Activated CD8-positive, alpha-beta memory T cell treated with anti-CD3 and anti-CD28 coated beads for 24 hours (primary cell): ENCODE measurements around the gene SELENOO.

Experiments
- DNase-seq: peaks from one replicate; pipeline ENCODE4 v3.0.0-alpha.2; 2020

SELENOO gene

DNA sequence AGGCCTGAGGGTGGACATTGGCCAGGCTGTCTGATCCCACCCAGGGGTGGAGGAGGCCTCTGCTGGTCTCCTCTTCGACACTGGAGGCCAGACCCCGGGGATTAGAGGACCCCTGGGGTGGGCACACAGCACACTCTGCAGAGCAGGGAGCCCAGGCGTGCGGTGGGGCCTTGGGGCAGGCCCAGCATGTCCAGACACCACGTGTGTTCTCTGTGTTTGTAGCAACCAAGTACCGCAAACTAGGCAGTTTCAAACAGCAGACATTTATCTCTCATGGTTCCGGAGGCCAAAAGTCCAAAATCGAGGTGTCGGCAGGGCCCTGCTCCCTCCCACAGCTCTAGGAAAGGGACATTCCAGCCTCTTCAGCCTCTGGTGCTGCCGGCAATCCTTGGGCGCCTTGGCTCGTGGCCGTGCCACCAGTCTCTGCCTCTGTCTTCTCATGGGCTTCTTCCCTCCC is 28.8 kb upstream of the SELENOO start:
- no peak for DNase-seq

DNA sequence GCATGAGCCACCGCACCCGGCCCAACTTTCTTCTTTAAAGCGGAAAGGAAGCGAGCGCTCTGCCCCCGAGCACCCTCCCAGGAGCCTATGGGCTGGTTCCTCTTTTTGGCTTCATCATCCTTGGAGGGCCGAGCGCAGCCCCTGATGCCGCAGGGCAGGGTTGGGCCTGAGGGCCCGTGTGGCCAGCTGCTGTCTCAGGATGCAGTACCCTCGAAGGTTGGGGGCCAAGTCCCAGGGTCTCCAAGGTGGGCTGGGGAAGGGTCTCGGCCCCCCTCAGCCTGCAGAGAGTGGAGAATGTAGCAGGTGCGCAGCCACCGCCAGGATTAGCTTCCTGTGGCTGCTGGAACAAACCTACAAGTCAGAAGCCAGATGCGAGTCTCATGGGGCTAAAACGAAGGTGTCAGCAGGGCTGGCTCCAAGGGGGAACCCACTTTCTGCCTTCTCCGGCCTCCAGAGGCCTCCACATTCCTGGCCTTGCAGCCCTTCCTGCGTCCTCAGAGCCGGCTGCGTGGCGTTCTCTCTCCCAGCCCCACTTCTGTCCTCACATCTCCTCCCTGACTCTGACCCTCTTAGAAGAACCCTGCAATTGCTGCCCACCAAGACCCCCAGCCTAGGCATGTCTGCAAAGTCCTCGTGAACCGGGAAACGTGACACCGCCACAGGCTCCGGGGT is 27.4 kb upstream of the SELENOO start:
- DNase-seq: no peak

DNA sequence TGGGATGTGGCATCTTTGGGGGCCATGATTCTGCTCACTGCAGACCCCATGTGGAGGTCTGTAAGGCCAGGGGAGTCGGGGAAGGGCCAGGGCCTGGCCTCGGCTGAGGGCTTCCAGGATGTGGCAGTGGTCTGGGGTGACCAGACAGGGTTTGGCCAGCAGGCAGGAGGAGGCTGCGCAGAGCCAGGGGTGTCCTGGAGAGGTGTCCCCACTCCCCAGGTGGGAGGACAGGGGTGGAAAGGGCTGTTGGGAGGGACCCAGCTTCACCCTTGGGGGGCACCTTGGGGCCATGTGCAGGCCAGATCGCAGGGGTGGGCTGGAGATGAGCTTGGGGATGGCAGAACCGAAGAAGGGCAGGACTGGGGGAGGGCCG is 26.8 kb upstream of the SELENOO start:
- no peak for DNase-seq

DNA sequence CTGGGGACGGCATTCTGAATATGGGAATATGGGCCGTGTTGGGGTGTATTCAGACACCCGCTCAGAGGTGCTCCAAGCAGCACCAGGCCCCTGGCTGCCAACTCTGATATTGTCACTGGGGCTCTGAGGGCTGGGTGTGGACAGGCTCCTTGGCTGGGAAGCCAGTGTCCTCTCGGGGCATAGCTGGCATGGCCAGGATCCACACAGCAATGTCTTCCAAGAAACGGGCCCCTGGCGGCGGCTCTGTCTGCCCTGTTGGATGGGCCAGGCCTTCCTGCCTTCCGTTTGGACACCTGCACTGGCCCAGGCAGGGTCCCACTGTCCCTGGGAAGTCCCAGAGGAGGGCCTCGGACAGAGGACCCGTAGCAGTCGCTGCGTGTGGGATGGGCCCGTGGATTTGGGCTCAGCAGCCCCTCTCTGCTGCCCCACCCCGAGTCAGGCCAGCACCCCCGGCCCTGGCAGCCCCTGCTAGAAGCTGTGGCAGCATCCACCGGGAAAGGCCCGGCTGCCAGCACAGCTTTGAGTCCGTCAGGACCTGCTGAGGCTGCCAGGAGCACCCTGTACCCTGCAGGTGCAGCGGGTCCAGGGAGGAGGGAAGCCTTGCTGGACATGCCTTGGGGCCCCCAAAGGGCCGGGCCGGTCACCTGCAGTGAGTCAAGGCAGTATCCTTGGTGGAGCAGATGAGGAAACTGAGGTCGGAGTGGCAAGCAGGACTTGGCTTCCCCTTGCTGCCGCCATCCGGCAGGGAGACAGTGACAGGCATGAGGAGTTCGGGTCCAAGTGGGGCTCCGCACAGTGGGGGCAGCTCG is 26.2 kb upstream of the SELENOO start:
- DNase-seq: no peak

DNA sequence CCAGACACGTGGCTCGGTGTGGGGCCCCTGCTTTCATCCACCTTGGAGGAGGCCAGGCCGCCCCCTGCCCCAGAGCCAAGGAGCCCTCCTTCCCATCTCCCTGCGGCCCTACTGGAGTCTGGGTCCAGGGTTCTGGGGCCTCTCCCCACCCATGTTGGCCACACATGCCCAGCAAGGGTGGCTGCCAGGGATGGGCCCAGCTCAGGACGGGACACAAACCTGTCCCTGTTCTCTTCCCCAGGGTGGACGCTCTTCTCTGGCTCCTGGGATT is 25.7 kb upstream of the SELENOO start:
- no peak for DNase-seq

DNA sequence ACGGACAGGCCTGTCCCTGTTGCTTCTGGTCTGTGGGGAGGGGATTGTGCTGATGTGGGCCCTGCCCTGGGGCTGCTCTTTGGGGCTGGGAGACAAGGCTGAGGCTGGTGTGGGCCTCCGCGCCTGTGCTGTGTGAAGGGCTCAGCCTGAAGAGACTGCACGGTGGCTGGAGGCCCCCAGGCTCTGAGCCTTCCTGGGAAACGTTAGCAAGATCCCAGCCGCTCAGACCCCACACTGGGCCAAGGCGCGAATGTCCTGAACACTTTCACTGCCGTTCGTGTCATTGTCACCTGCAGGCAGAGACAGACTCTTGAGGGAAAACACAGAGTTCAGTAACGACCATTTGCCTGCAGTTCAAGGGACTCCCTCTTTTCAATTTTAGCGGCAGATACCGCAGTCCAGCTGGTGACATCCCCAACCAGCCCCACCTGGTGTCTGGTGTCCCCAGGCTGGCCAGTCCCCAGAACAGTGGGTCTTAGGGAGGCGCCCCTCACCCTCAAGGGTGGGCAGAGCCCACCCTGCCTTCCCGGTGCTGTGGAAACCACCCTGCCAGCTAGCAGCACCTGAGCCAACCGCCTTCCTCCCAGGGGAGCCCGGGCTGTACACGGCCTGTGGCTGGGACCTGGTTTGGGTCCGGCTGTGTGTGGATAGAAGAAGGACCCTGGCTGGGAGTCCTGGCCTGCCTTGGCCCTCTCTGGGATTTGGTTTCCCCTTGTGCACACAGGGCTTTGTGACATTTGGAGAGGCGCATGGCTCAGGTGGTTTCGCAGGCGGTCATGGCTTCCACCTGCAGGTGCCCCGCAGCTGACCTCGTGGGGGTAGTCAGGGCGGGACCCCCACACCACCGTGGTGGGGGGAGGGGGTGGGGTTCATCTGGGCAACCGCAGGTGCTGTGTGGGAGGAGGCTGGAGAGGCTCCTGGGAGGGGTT is 24.6 kb upstream of the SELENOO start:
- DNase-seq: no peak

DNA sequence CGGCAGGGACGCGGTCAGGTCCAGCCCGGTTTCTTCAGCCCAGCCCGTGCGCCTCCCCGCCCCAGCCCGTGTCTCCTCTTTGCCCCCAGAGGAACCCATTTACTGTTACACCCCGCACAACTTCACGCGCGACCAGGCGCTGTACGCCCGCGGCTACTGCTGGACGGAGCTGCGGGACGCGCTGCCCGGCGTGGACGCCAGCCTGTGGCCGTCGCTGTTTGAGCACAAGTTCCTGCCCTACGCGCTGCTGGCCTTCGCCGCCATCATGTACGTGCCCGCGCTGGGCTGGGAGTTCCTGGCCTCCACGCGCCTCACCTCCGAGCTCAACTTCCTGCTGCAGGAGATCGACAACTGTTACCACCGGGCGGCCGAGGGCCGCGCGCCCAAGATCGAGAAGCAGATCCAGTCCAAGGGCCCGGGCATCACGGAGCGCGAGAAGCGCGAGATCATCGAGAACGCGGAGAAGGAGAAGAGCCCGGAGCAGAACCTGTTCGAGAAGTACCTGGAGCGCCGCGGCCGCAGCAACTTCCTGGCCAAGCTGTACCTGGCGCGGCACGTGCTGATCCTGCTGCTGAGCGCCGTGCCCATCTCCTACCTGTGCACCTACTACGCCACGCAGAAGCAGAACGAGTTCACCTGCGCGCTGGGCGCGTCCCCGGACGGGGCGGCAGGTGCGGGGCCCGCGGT is 23.8 kb upstream of the SELENOO start:
- no peak for DNase-seq

DNA sequence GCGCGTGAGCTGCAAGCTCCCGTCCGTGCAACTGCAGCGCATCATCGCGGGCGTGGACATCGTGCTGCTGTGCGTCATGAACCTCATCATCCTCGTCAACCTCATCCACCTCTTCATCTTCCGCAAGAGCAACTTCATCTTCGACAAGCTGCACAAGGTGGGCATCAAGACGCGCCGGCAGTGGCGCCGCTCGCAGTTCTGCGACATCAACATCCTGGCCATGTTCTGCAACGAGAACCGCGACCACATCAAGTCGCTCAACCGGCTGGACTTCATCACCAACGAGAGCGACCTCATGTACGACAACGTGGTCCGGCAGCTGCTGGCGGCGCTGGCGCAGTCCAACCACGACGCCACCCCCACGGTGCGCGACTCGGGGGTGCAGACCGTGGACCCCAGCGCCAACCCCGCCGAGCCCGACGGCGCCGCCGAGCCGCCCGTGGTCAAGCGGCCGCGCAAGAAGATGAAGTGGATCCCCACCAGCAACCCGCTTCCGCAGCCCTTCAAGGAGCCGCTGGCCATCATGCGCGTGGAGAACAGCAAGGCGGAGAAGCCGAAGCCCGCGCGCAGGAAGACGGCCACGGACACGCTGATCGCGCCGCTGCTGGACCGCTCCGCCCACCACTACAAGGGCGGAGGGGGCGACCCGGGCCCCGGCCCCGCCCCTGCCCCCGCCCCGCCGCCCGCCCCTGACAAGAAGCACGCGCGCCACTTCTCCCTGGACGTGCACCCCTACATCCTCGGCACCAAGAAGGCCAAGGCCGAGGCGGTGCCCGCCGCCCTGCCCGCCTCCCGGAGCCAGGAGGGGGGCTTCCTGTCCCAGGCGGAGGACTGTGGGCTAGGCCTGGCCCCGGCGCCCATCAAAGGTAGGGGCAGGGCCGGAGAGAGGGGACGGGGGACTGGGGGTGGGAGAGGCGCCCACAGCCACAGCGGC is 23.0 kb upstream of the SELENOO start:
- DNase-seq: no peak

DNA sequence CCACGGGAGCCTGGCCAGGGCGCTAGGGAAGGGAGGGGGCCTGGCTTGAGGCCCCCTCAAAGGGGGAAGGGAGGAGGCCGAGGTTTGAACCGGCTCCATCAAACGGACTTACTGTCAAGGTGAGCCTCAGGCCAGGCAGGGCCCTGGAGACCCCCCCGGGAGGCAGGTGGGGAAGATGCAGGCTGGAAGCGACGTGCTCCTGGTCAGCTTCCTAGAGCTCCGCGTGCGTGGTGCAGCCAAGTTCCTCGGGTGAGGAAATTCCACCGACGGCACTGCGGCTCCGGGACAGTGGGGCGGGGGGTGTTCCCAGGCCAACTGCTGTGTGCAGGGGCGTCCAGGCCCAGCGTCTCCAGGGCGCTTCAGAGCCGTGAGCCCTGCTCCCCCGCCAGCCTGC is 22.3 kb upstream of the SELENOO start:
- no peak for DNase-seq

DNA sequence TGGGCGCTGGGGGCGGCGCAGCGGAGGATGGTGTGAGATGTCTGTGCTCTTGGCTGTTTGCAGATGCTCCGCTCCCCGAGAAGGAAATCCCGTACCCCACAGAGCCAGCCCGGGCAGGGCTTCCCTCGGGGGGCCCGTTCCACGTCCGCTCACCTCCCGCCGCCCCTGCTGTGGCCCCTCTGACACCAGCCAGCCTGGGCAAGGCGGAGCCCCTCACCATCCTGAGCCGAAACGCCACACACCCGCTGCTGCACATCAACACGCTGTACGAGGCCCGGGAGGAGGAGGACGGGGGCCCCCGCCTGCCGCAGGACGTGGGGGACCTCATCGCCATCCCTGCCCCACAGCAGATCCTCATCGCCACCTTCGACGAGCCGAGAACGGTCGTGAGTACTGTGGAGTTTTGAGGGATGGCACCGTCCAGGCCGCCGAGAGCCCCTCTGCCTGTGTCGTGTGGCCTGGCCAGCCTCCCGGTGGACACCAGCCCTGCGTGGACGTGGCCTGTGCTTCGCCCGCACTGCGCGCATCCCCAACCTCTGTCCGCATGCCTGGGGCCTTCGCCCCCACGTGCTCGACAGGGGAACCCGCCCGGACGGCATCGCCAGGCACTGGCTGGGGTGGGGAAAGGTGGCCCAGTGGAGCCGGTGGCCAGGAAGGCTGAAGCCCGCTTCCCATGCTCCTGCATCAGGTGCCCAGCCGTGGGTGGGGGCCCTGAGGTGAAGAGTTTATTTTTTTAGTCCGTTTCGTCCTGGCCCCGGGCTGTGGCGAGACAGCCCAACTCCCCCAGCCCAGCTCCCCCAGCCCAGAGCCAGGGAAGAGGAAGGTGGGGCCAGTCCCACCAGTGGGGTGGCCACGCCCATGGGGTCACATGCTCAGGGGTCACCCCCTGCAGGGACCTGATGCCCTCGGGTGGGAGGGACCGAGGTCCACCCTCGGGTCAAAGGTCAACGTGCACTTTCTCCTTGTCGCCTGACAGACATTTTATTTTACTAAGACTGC is 21.6 kb upstream of the SELENOO start:
- no peak for DNase-seq

DNA sequence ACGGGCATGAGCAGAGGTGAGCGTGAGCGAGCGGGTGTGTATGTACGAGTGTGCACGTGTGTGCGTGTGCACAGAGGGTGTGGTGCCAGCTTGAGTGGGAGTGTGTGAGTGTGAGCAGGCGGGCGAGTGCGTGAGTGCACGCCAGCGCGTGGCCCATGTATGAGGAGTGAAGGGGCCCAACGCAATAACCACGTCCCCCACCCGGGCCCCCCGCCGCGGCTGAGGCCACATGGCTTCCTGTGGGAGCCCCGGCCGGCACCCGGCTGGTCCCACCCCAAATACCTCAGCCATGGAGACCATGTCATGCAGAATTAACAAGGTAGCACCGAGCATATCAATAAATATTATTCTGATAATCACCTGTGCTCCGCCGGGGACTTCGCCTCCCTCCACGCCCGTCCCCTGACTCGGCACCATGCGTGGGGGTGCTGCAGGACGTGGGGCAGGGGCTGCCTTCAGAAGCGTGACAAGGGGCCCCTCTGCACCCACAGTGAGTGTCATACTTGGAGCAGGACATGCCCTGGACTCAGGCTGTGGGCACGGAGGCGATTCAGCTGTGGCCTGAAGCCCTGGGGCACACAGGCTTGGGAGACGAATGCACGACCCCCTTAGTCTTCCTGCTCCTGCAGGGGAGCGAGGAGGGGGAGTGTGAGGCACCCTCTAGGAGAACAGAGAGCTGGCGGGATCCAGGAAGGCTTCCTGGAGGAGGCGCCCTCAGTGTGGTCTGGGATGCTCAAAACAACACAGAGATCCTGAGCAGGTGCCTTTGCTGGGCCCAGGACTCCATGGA is 20.7 kb upstream of the SELENOO start:
- DNase-seq: no peak

DNA sequence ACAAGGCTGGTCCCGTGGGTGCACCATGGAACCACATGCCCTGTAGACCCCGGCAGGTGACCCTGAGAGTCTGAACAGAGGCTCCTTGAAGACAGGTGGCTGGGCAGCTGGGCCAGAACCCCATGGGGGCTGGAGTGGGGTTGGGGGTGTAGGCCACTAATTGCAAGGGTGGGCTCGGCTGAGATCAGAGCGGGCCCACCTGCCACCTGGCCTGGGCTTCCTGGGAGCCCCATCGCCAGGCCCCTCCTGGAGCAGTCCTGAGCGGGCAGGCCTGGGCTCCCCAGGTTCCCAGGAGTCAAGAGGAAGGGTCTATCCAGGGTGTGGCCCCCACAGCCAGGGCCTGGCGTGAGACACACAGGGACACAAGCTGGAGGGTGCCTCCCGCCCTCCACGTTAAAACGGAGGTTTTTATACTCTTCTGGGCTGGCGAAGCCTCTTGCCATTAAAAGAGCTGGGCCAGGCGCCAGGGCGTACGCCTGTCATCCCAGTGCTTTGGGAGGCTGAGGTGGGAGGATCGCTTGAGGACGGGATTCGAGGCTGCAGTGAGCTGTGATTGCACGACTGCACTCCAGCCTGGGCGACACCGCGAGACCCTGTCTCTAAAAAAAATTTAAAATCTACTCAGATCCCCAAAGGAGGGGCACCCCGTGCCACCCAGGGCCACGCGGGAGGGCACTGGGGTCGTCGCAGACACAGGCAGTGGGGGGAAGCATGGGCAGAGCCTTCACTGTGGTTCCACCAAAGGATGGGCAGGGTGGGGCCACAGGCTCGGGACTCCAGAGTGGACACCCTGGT is 19.9 kb upstream of the SELENOO start:
- no peak for DNase-seq

DNA sequence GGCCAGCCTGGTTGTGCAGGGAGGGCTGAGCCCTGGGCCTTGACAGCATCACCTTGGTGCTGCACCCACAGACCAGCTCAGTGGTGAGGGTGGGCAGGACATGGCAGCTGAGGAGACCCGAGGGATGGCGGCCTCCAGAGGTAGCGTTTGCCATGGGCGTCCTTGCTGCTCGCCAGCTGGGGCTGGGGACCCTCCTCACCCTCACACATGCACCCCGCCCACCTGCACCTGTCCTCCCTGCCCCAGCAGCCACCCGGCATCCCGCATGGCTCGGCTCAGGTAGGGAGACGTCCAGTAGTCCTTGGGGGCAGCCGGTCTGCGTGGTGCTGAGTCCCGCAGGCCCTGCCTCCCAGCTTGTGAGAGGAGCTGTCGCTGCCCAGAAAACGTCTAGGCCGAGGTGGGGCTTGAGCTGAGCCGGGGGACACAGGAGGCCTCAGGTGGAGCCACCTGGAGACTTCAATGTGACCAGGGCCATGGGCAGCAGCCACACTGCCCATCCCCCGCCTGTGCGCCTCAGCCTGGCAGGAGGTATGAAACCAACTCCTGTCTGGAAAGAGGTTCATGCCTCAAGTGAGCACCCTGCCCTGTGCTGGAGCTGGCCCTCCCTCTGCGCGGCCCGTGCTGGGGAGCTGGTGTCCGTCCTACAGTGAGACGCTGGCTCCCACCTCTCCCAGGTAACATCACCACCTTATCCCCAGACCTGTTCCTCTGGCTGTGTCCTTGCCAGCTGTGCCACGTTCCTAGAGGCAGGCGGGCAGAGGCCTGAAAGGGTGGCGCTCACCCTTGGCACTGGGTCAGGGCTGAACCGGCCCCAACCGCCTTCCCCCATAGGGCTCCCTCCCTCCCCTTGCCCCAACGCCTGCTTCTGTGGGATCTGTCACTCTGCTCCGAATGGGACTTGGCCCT is 18.4 kb upstream of the SELENOO start:
- no peak for DNase-seq

DNA sequence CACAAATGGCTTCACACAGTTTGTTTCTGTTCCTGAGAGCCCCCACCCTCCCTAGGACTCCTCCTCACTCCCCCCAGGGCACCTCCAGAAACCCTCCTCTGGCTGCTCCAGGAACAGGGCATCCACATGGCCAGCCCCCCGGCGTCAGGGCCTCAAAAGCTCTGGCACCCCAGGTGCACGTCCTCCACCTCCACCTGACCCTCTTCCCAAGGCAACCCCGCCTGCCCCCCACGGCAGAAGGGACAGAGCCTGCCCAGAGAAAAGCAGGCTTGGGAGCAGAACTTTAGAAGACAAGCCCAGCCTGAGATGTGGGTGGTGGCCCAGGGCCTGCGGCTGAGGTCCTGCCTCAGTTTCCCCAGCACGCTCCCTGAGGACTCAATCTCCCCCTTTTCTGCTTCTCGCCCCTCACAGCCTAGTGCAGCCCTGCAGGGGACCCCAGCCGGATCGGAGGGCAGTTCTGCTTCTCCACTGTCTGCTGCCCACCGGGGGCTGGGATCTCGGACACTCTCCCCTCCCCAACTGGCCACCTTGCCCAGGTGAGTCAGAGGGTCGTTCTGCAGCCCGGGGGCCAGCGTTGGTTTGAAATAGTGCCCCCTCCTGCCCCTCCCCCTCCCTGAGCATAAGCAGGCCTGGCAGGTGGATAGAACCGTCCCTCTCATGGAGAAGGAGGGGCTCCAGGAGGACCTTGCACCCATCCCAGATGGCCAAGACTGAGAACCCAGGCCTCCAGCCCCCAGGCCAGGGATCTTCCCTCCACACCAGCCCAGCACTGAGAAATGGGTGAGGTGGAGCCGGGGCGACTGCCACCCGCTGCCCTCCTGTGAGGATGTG is 17.5 kb upstream of the SELENOO start:
- no peak for DNase-seq

DNA sequence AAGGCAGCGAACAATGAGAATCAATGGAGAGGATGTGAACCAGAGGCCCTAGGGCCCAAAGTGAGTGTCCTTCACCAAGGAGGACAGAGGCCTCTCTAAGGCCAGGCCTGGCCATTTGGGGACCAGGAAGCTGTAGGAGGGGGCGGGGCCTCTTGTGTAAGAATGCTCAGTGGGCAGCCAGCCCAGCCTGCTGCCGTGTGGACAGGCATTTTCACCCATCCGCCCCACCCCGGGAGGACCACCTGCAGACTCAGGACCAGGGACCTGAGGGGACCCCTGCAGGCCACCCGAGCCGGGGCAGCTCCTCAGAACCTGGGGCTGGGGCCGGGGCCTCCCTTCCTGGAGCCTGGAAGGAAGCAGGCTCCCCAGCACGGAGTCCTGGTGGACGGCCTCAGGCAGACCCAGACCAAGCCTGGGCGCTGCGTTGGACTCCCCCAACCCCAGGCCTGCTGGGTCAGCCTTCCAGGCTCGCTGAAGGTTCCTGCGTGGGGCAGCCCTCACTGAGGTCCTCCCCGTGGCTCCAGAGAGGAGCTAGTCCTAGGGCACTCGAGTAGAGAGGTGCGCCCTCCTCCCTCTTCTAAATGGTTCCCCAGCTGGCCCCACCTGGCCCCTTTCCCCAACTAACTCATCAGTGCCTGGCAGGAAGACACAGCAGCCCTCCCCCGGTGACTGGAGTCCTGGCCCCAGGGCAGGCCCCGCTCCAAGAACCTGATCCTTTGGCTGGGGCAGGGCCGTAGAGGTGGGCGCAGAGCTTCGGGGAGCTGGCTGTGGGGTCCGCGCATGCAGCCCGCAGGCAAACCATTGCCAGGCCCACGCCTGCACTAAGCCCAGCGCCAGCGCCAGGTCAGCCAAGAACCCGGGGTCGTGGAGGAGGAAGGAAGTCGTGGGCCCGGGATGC is 16.6 kb upstream of the SELENOO start:
- DNase-seq: no peak

DNA sequence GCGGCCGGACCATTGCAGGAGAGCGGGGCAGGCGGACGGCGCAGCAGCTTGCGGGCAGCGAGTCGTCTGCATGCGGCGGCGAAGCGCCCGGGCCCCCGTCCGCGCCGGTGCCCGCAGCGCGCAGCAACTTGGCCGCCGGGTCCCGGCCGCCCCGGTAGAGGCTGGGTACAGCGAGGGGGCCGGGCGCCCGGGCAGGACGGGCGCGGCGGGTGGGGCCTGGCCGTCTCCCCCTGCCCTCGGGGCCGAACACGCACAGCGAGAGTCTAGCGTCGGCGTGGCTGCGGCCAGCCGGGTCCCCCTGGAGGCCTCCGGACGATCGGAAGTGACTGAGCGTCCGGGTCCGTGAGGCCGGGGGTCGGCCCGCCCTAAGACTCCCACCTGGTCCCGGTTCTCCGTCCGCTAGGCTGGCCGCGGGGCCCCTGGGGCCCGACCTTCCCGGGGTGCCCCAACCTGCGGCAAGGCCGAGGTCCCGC is 15.9 kb upstream of the SELENOO start:
- DNase-seq: no peak
